Nephron (organoid): ENCODE measurements around the gene SMAD6.
A peak's percentile ranks its signal among the peaks of the same experiment; 100 is the strongest.

Experiments
- H3K27ac Mint-ChIP-seq, 3 experiments: 2 replicates each; pipeline ENCODE4 v1.8.0; 2020; ENCODE audit warnings: mixed read lengths in 3 of 3, mild to moderate bottlenecking in 2 of 3, moderate library complexity in 1 of 3
- H3K27me3 Mint-ChIP-seq: 2 replicates; pipeline ENCODE4 v1.8.0; 2021; ENCODE audit warnings: low read depth, mild to moderate bottlenecking, moderate library complexity, mixed read lengths
- H3K36me3 Mint-ChIP-seq: 2 replicates; pipeline ENCODE4 v1.8.0; 2020; ENCODE audit warnings: low read depth, mixed read lengths
- H3K4me1 Mint-ChIP-seq: 2 replicates; pipeline ENCODE4 v1.8.0; 2020; ENCODE audit warnings: mixed read lengths
- H3K4me3 Mint-ChIP-seq, 3 experiments: 2 replicates each; pipeline ENCODE4 v1.8.0; 2020; ENCODE audit warnings: mild to moderate bottlenecking in 3 of 3, mixed read lengths in 3 of 3, moderate library complexity in 2 of 3
- H3K9me3 Mint-ChIP-seq: 2 replicates; pipeline ENCODE4 v1.8.0; 2020; ENCODE audit warnings: mixed read lengths
- TF ChIP-seq, protein P1 (sequence below), 3 experiments: fragments of 200-600 bp; sonication (generic); IDR thresholded peaks; one replicate each; pipeline ENCODE4 v1.5.0; 2021; ENCODE audit warnings: antibody characterized with exemption in 3 of 3; ENCODE audit not compliant: unreplicated experiment in 3 of 3

The SMAD6 gene

DNA sequence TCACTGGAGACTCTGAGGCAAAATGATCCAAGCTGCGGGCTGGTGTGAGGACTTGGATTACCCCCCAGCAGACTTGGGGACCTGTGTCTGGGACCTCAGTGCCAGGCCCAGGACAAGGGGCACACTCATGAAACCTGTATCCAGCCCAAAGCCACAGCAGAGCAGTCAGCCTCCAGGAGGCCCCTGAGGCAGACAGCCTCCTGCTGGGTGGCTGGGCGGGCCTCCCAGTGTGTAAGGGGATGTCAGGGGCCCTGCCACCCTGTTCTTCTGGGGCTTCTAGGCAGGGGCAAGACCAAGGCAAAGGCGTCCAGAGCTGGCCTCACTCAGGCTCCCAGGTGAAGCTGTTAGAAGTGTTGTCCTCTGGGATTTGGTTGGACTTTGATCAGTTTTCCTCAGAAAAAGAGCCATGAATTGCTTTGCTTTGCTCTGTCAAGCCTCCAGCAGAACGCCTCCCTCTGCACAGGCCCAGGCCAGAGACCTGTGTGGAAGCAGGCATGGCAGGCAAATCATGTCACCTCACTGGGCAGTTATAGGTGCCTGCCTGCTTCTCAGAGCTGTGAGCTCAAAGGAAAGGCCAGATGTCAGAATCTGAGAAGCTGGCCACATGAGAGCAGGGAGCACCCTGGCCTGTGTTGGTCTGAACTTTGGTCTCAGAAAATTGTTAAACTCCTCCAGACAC is 77.4 kb downstream of the SMAD6 start:
- H3K27me3 Mint-ChIP-seq = no peaks in the 10 kb centered on the region
- no peaks in the 10 kb centered on the region for H3K9me3 Mint-ChIP-seq

DNA sequence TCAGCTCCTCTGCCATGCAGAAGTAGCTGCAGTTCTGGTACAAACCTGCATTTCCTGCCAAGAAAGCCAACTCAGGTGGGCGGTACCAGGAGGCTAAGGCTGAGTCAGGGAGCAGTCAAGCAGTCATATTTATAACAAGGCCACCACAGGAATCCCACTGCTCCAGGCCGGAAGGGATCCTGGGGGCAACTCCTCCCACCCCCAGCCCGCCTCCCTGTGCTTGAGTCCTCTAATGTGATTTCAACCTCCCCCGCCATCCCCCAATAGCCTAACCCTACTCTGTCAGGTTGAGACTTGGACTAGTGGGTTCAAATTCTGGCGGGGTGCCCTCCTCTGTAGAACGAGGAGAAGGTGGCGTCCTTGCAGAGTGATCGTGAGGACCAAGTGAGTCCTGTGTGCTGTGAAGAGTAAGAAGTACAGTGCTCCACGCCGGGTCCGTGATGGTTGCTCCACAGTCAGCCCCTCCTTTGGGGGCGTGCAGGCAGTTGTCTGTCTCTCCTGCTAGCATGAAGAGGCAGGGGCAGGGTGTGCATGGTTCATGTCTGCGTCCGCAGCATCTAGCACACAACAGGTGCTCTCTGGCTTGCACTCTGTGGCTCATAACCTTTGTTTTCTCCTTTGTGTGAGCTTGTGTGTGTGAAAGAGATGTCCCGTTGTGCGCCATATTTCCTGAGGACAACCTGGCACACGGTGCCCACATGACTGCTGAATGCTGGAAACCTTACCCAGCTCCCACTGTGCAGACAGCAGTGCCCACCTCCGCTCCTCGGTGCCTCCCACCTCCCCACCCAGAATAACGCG is 78.3 kb downstream of the SMAD6 start:
- H3K4me3 Mint-ChIP-seq = no peak overlapping the region
- H3K36me3 Mint-ChIP-seq = peaks cover 19% of the 10 kb centered on the region
- no peaks in the 10 kb centered on the region for H3K27me3 Mint-ChIP-seq
- TF ChIP-seq, protein P1, sequence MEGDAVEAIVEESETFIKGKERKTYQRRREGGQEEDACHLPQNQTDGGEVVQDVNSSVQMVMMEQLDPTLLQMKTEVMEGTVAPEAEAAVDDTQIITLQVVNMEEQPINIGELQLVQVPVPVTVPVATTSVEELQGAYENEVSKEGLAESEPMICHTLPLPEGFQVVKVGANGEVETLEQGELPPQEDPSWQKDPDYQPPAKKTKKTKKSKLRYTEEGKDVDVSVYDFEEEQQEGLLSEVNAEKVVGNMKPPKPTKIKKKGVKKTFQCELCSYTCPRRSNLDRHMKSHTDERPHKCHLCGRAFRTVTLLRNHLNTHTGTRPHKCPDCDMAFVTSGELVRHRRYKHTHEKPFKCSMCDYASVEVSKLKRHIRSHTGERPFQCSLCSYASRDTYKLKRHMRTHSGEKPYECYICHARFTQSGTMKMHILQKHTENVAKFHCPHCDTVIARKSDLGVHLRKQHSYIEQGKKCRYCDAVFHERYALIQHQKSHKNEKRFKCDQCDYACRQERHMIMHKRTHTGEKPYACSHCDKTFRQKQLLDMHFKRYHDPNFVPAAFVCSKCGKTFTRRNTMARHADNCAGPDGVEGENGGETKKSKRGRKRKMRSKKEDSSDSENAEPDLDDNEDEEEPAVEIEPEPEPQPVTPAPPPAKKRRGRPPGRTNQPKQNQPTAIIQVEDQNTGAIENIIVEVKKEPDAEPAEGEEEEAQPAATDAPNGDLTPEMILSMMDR (IDR thresholded peaks at IDR 0.05; ENCODE audit: unreplicated experiment in 3 of 3) = no peak
- H3K27ac Mint-ChIP-seq = peak overlapping the region; percentile 89 to 99 (median 92)
- peaks cover 73% of the 10 kb centered on the region for H3K4me1 Mint-ChIP-seq
- no peaks in the 10 kb centered on the region for H3K9me3 Mint-ChIP-seq

More for the DNA sequence above, 77.4 kb downstream of the SMAD6 start:
- H3K36me3 Mint-ChIP-seq = peaks cover 15% of the 10 kb centered on the region
- no peak overlapping the region for H3K4me3 Mint-ChIP-seq
- H3K27ac Mint-ChIP-seq = peak overlapping the region; percentile 89 to 99 (median 92)
- peaks cover 74% of the 10 kb centered on the region for H3K4me1 Mint-ChIP-seq
- TF ChIP-seq, protein P1 (IDR thresholded peaks at IDR 0.05; ENCODE audit: unreplicated experiment in 3 of 3) = no peak

DNA sequence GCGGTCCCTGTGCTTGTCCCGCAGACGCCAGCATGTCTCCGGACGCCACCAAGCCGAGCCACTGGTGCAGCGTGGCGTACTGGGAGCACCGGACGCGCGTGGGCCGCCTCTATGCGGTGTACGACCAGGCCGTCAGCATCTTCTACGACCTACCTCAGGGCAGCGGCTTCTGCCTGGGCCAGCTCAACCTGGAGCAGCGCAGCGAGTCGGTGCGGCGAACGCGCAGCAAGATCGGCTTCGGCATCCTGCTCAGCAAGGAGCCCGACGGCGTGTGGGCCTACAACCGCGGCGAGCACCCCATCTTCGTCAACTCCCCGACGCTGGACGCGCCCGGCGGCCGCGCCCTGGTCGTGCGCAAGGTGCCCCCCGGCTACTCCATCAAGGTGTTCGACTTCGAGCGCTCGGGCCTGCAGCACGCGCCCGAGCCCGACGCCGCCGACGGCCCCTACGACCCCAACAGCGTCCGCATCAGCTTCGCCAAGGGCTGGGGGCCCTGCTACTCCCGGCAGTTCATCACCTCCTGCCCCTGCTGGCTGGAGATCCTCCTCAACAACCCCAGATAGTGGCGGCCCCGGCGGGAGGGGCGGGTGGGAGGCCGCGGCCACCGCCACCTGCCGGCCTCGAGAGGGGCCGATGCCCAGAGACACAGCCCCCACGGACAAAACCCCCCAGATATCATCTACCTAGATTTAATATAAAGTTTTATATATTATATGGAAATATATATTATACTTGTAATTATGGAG is 79.1 kb downstream of the SMAD6 start:
- H3K4me1 Mint-ChIP-seq = peaks cover 66% of the 10 kb centered on the region
- peak overlapping the region in 1 of 3 experiments; percentile 89 for H3K27ac Mint-ChIP-seq
- H3K9me3 Mint-ChIP-seq = no peaks in the 10 kb centered on the region
- no peaks in the 10 kb centered on the region for H3K27me3 Mint-ChIP-seq
- H3K4me3 Mint-ChIP-seq = no peak overlapping the region
- TF ChIP-seq, protein P1 (IDR thresholded peaks at IDR 0.05; ENCODE audit: unreplicated experiment in 3 of 3) = no peak
- H3K36me3 Mint-ChIP-seq = peaks cover 19% of the 10 kb centered on the region

DNA sequence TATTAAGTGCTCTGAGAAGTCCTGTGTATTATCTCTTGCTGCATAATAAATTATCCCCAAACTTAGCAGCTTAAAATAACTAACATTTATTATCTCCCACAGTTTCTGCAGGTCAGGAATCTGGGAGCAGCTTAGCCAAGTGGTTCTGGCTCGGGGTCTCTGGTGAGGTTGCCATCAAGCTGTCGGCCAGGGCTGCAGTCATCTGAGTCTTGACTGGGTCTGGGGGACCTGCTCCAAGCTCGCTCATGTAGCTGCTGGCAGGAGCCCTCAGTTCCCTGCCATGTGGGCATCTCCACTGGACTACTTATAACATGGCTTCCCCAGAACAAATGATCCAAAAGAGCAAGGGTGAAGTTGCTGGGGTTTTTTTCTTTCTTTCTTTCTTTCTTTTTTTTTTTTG is 80.7 kb downstream of the SMAD6 start:
- no peaks in the 10 kb centered on the region for H3K27me3 Mint-ChIP-seq
- H3K36me3 Mint-ChIP-seq = peaks cover 19% of the 10 kb centered on the region
- H3K4me3 Mint-ChIP-seq = no peak overlapping the region
- H3K27ac Mint-ChIP-seq = peak overlapping the region; percentile 76 to 98 (median 96)
- TF ChIP-seq, protein P1 (IDR thresholded peaks at IDR 0.05; ENCODE audit: unreplicated experiment in 3 of 3) = no peak
- H3K4me1 Mint-ChIP-seq = peaks cover 58% of the 10 kb centered on the region
- no peaks in the 10 kb centered on the region for H3K9me3 Mint-ChIP-seq

DNA sequence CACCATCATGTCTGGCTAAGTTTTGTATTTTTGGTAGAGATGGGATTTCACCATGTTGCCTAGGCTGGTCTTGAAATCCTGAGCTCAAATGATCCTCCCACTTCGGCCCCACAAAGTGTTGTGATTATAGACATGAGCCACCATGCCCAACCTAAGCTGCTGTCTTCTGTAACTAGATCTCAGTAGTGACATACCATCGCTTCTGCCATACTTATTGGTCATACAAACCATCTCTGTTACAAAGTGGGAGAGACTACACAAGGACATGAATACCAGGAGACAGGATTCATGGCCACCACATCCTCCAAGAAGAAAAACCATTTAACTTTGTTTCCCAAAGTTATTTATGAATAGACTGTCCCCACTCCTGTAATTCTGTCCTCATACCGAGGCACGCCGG is 81.3 kb downstream of the SMAD6 start:
- TF ChIP-seq, protein P1 (IDR thresholded peaks at IDR 0.05; ENCODE audit: unreplicated experiment in 3 of 3) = no peak
- Mint-ChIP-seq H3K27ac (peak overlapping the region; percentile 76 to 98 (median 96)), H3K4me3 (no peak overlapping the region), H3K36me3 (peaks cover 19% of the 10 kb centered on the region), H3K4me1 (peaks cover 53% of the 10 kb centered on the region), H3K27me3 (no peaks in the 10 kb centered on the region), H3K9me3 (no peaks in the 10 kb centered on the region)
